Memory B cell (primary cell): ENCODE measurements around the gene SELL.
"Not testable (repeated sequence)": the region's sequence is repeated elsewhere in the genome, so short reads cannot be mapped to it uniquely, and the experiment has no call there.

Experiments used
- ATAC-seq: fragments of 150-1000 bp; cut with Tn5 transposase; 2 replicates; pipeline ENCODE4 v1.10.0; 2021; ENCODE audit warnings: low read depth, mild to moderate bottlenecking, moderate library complexity
- DNase-seq, 2 donors: peaks; one replicate each; pipeline ENCODE4 v3.0.0; 2022; ENCODE audit warnings: low spot score in 2 of 2
- H3K27ac Mint-ChIP-seq: one replicate; pipeline ENCODE4 v1.8.0; 2022; ENCODE audit warnings: mild to moderate bottlenecking, moderate library complexity, mixed read lengths
- H3K27me3 Mint-ChIP-seq: one replicate; pipeline ENCODE4 v1.8.0; 2022; ENCODE audit warnings: mixed read lengths
- H3K36me3 Mint-ChIP-seq: one replicate; pipeline ENCODE4 v1.8.0; 2022; ENCODE audit warnings: mild to moderate bottlenecking, mixed read lengths
- H3K4me1 Mint-ChIP-seq: one replicate; pipeline ENCODE4 v1.8.0; 2022; ENCODE audit warnings: mixed read lengths
- H3K4me3 Mint-ChIP-seq: one replicate; pipeline ENCODE4 v1.8.0; 2022; ENCODE audit warnings: mild to moderate bottlenecking, moderate library complexity, mixed read lengths
- H3K9me3 Mint-ChIP-seq: one replicate; pipeline ENCODE4 v1.8.0; 2022; ENCODE audit warnings: mixed read lengths

Gene SELL

GRCh38 chr1:169724168-169724567, 12.7 kb upstream of the SELL start:
- peaks cover 7% of the 10 kb centered on the region for H3K27me3 Mint-ChIP-seq
- no peak overlapping the region for H3K27ac Mint-ChIP-seq
- DNase-seq, result no peak

GRCh38 chr1:169723763-169724162, 12.3 kb upstream of the SELL start:
- Mint-ChIP-seq H3K4me1 (no peaks in the 10 kb centered on the region), H3K4me3 (no peak overlapping the region)

More at GRCh38 chr1:169724168-169724567, 12.7 kb upstream of the SELL start:
- ATAC-seq, result no peak
- Mint-ChIP-seq H3K9me3 (no peaks in the 10 kb centered on the region), H3K4me1 (no peaks in the 10 kb centered on the region), H3K36me3 (no peaks in the 10 kb centered on the region), H3K4me3 (no peak overlapping the region)

GRCh38 chr1:169722779-169723178, 11.4 kb upstream of the SELL start:
- Mint-ChIP-seq H3K36me3 (no peaks in the 10 kb centered on the region), H3K4me1 (no peaks in the 10 kb centered on the region), H3K9me3 (no peaks in the 10 kb centered on the region), H3K4me3 (no peak overlapping the region), H3K27me3 (peaks cover 12% of the 10 kb centered on the region), H3K27ac (no peak overlapping the region)
- DNase-seq, result no peak
- ATAC-seq, result no peak

More at GRCh38 chr1:169723763-169724162, 12.3 kb upstream of the SELL start:
- no peaks in the 10 kb centered on the region for H3K36me3 Mint-ChIP-seq
- H3K27me3 Mint-ChIP-seq, result peaks cover 9% of the 10 kb centered on the region
- ATAC-seq (no peak), DNase-seq (no peak)
- H3K9me3 Mint-ChIP-seq, result no peaks in the 10 kb centered on the region
- no peak overlapping the region for H3K27ac Mint-ChIP-seq

DNA sequence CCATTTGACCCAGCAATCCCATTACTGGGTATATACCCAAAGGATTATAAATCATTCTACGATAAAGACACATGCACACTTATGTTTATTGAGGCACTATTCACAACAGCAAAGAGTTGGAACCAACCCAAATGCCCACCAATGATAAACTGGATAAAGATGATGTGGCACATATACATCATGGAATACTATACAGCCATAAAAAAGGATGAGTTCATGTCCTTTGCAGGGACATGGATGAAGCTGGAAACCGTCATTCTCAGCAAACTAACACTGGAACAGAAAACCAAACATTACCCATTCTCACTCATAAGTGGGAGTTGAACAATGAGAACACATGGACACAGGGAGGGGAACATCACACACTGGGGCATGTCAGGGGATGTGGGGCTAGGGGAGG, 3.7 kb upstream of the SELL start:
- H3K4me1 Mint-ChIP-seq, H3K36me3 Mint-ChIP-seq, H3K9me3 Mint-ChIP-seq, H3K27ac Mint-ChIP-seq, DNase-seq, H3K27me3 Mint-ChIP-seq, ATAC-seq, H3K4me3 Mint-ChIP-seq: not testable (repeated sequence)

- H3K36me3 Mint-ChIP-seq, result peaks cover 13% of the 10 kb centered on the region
Measured at GRCh38 chr1:169713090-169713489, 1.7 kb upstream of the SELL start.

DNA sequence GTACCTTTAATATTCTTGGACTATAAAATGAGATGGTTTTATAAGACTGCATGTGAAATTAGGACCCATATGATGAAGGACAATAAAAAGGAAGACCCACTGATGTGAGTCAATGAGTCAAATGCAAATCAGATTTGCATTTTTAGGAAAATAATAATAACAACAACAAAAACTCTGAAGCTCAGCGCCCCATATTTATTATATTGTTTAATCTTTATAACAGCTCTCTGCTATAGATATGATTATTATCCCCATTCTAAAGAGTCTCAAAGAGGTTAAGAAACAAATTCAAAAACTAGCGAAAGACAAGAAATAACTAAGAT, 850 bp upstream of the SELL start:
- peak overlapping the region; percentile 80 for H3K27ac Mint-ChIP-seq
- ATAC-seq, result no peak
- no peak for DNase-seq
- peaks cover 19% of the 10 kb centered on the region for H3K4me1 Mint-ChIP-seq
- no peaks in the 10 kb centered on the region for H3K27me3 Mint-ChIP-seq
- H3K9me3 Mint-ChIP-seq, result no peaks in the 10 kb centered on the region
- H3K36me3 Mint-ChIP-seq, result peaks cover 15% of the 10 kb centered on the region
- no peak overlapping the region for H3K4me3 Mint-ChIP-seq

More at GRCh38 chr1:169713090-169713489, 1.7 kb upstream of the SELL start:
- H3K4me1 Mint-ChIP-seq, result peaks cover 17% of the 10 kb centered on the region
- not testable (repeated sequence) for H3K9me3 Mint-ChIP-seq, DNase-seq, ATAC-seq, H3K27me3 Mint-ChIP-seq, H3K4me3 Mint-ChIP-seq, H3K27ac Mint-ChIP-seq

DNA sequence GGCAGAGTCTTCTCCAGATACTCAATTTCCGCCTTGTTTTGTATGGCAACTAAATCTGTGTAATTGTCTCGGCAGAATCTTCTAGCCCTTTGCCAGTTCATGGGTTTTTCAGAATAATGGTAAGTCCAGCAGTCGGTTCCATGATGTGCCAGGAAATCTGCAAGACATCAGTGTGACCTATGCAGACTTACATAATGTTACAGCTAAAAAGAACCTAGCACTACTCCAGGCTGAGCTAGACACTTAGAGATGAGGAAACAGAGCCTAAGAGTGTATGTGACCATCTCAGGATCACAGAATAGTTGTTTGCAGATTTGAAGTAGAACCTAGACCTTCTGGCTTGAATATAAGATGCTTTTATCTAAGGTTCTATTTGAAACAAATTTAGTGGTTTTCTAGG, 2.8 kb downstream of the SELL start:
- ATAC-seq, result no peak
- H3K4me3 Mint-ChIP-seq, result peak overlapping the region; percentile 95
- H3K9me3 Mint-ChIP-seq, result no peaks in the 10 kb centered on the region
- H3K36me3 Mint-ChIP-seq, result peaks cover 49% of the 10 kb centered on the region
- no peaks in the 10 kb centered on the region for H3K27me3 Mint-ChIP-seq
- H3K4me1 Mint-ChIP-seq, result peaks cover 46% of the 10 kb centered on the region
- no peak for DNase-seq
- H3K27ac Mint-ChIP-seq, result peak overlapping the region; percentile 89

GRCh38 chr1:169707912-169708604, 3.4 kb downstream of the SELL start:
- Mint-ChIP-seq H3K9me3 (no peaks in the 10 kb centered on the region), H3K4me3 (peak overlapping the region; percentile 95), H3K4me1 (peaks cover 51% of the 10 kb centered on the region), H3K36me3 (peaks cover 54% of the 10 kb centered on the region), H3K27ac (peak overlapping the region; percentile 89), H3K27me3 (no peaks in the 10 kb centered on the region)
- DNase-seq (no peak), ATAC-seq (no peak)

GRCh38 chr1:169704797-169705196, 6.6 kb downstream of the SELL start:
- Mint-ChIP-seq H3K4me3 (peak overlapping the region; percentile 59), H3K9me3 (no peaks in the 10 kb centered on the region), H3K27ac (peak overlapping the region; percentile 88), H3K27me3 (no peaks in the 10 kb centered on the region), H3K4me1 (peaks cover 68% of the 10 kb centered on the region), H3K36me3 (peaks cover 77% of the 10 kb centered on the region)
- no peak for ATAC-seq
- no peak for DNase-seq

GRCh38 chr1:169701261-169702005, 10.0 kb downstream of the SELL start:
- H3K27me3 Mint-ChIP-seq, result no peaks in the 10 kb centered on the region
- no peaks in the 10 kb centered on the region for H3K9me3 Mint-ChIP-seq
- ATAC-seq (peak; percentile 47), DNase-seq (no peak)
- H3K4me1 Mint-ChIP-seq, result peaks cover 73% of the 10 kb centered on the region
- peaks cover 66% of the 10 kb centered on the region for H3K36me3 Mint-ChIP-seq
- H3K27ac Mint-ChIP-seq, result peak overlapping the region; percentile 82
- H3K4me3 Mint-ChIP-seq, result peak overlapping the region; percentile 74

DNA sequence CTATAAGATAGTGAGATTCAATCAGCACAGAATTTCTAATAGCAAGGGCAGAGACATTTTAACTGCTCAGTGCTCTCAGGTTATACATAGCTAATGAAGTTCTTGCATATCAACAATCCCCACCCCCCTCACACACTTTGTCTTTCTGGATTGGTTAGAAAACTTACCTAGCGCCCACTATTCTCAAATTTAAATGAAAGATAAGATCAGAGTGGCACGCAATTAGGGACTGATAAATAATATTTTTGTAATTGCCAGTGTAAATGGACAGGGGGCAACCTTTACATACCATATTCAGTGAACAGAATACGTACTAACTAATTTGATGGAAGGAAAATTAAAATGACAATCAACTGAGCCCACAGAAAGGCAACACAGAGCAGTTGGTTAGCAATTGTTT, 11.7 kb downstream of the SELL start:
- Mint-ChIP-seq H3K27me3 (no peaks in the 10 kb centered on the region), H3K27ac (peak overlapping the region; percentile 91), H3K9me3 (no peaks in the 10 kb centered on the region), H3K36me3 (peaks cover 65% of the 10 kb centered on the region), H3K4me3 (peak overlapping the region; percentile 37), H3K4me1 (peaks cover 75% of the 10 kb centered on the region)
- ATAC-seq (no peak), DNase-seq (no peak)

GRCh38 chr1:169698976-169699375, 12.4 kb downstream of the SELL start:
- H3K36me3 Mint-ChIP-seq, result peaks cover 63% of the 10 kb centered on the region

GRCh38 chr1:169697755-169698154, 13.7 kb downstream of the SELL start:
- H3K36me3 Mint-ChIP-seq, result peaks cover 51% of the 10 kb centered on the region
- DNase-seq (no peak), ATAC-seq (peak; percentile 52)
- peaks cover 77% of the 10 kb centered on the region for H3K4me1 Mint-ChIP-seq
- H3K9me3 Mint-ChIP-seq, result no peaks in the 10 kb centered on the region
- H3K4me3 Mint-ChIP-seq, result peak overlapping the region; percentile 65
- peak overlapping the region; percentile 91 for H3K27ac Mint-ChIP-seq
- H3K27me3 Mint-ChIP-seq, result no peaks in the 10 kb centered on the region

More at GRCh38 chr1:169698976-169699375, 12.4 kb downstream of the SELL start:
- Mint-ChIP-seq H3K27ac (peak overlapping the region; percentile 91), H3K4me1 (peaks cover 79% of the 10 kb centered on the region), H3K9me3 (no peaks in the 10 kb centered on the region), H3K27me3 (no peaks in the 10 kb centered on the region), H3K4me3 (peak overlapping the region; percentile 65)
- DNase-seq, result no peak
- no peak for ATAC-seq

- no peaks in the 10 kb centered on the region for H3K27me3 Mint-ChIP-seq
- DNase-seq (no peak), ATAC-seq (no peak)
- H3K4me3 Mint-ChIP-seq, result peak overlapping the region; percentile 51
- H3K4me1 Mint-ChIP-seq, result peaks cover 76% of the 10 kb centered on the region
- H3K27ac Mint-ChIP-seq, result peak overlapping the region; percentile 86
- no peaks in the 10 kb centered on the region for H3K9me3 Mint-ChIP-seq
- H3K36me3 Mint-ChIP-seq, result peaks cover 43% of the 10 kb centered on the region
Measured at GRCh38 chr1:169696273-169697100, 14.9 kb downstream of the SELL start.
